GM21381 (cell line): ENCODE data around the gene OSBPL10.

ENCODE experiments used
- ATAC-seq: cut with Tn5 transposase; IDR thresholded peaks from one replicate; pipeline ENCODE4 v1.9.1; 2021; ENCODE audit warnings: mild to moderate bottlenecking, moderate library complexity; ENCODE audit not compliant: unreplicated experiment

OSBPL10 gene

GRCh38 chr3:31753050-31753425 lies 228.0 kb downstream of the OSBPL10 start:
- ATAC-seq: no peak

- ATAC-seq: no peak
Observed at GRCh38 chr3:31752305-31753049, 228.6 kb downstream of the OSBPL10 start.

- no peak for ATAC-seq
Observed at GRCh38 chr3:31750341-31750740, 230.7 kb downstream of the OSBPL10 start.

- ATAC-seq: no peak
Observed at GRCh38 chr3:31748933-31749295, 232.1 kb downstream of the OSBPL10 start.

- no peak for ATAC-seq
Observed at GRCh38 chr3:31748281-31748932, 232.7 kb downstream of the OSBPL10 start.

- no peak for ATAC-seq
Observed at GRCh38 chr3:31747785-31748184, 233.3 kb downstream of the OSBPL10 start.

- no peak for ATAC-seq
Observed at GRCh38 chr3:31744913-31745312, 236.1 kb downstream of the OSBPL10 start.

- ATAC-seq: no peak
Observed at GRCh38 chr3:31743331-31744089, 237.6 kb downstream of the OSBPL10 start.

- no peak for ATAC-seq
Observed at GRCh38 chr3:31740397-31740796, 240.7 kb downstream of the OSBPL10 start.

GRCh38 chr3:31738412-31738811 lies 242.7 kb downstream of the OSBPL10 start:
- no peak for ATAC-seq

- no peak for ATAC-seq
Observed at GRCh38 chr3:31735667-31736066, 245.4 kb downstream of the OSBPL10 start.

- ATAC-seq: no peak
Observed at GRCh38 chr3:31733234-31733667, 247.8 kb downstream of the OSBPL10 start.

- ATAC-seq: no peak
Observed at GRCh38 chr3:31732548-31732947, 248.5 kb downstream of the OSBPL10 start.

GRCh38 chr3:31729573-31729972 lies 251.5 kb downstream of the OSBPL10 start:
- ATAC-seq: no peak

GRCh38 chr3:31729082-31729481 lies 252.0 kb downstream of the OSBPL10 start:
- ATAC-seq: no peak

- ATAC-seq: no peak
Observed at GRCh38 chr3:31728403-31728802, 252.7 kb downstream of the OSBPL10 start.

GRCh38 chr3:31725976-31726375 lies 255.1 kb downstream of the OSBPL10 start:
- ATAC-seq: no peak

GRCh38 chr3:31725568-31725967 lies 255.5 kb downstream of the OSBPL10 start:
- no peak for ATAC-seq

GRCh38 chr3:31724651-31725050 lies 256.4 kb downstream of the OSBPL10 start:
- no peak for ATAC-seq

- ATAC-seq: no peak
Observed at GRCh38 chr3:31724116-31724515, 256.9 kb downstream of the OSBPL10 start.

GRCh38 chr3:31723701-31724100 lies 257.4 kb downstream of the OSBPL10 start:
- no peak for ATAC-seq

GRCh38 chr3:31721676-31722075 lies 259.4 kb downstream of the OSBPL10 start:
- ATAC-seq: no peak
